SIG-M5 (cell line): Measurements from ENCODE around the gene SINHCAF.
"Not testable (repeated sequence)": the region's sequence is repeated elsewhere in the genome, so short reads cannot be mapped to it uniquely, and the experiment has no call there.

Experiments used
- DNase-seq: peaks from one replicate; lab custom pipeline; 2025; lab: John Stamatoyannopoulos, UW

The SINHCAF gene, protein sequence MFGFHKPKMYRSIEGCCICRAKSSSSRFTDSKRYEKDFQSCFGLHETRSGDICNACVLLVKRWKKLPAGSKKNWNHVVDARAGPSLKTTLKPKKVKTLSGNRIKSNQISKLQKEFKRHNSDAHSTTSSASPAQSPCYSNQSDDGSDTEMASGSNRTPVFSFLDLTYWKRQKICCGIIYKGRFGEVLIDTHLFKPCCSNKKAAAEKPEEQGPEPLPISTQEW

GRCh38 chr12:31325877-31326631 lies at the start of gene SINHCAF:
TSS of gene SINHCAF (minus strand) at chr12:31326150. CDS start at chr12:31298204, 27,946 bp downstream.
- DNase-seq: peak; percentile 93

GRCh38 chr12:31375422-31375821 lies 49.5 kb upstream of the SINHCAF start:
- DNase-seq: not testable (repeated sequence)

- DNase-seq: no peak
These were observed 45.3 kb upstream of the SINHCAF start for GRCh38 chr12:31371256-31371620.

GRCh38 chr12:31370531-31371255 lies 44.7 kb upstream of the SINHCAF start:
- DNase-seq: no peak

DNA sequence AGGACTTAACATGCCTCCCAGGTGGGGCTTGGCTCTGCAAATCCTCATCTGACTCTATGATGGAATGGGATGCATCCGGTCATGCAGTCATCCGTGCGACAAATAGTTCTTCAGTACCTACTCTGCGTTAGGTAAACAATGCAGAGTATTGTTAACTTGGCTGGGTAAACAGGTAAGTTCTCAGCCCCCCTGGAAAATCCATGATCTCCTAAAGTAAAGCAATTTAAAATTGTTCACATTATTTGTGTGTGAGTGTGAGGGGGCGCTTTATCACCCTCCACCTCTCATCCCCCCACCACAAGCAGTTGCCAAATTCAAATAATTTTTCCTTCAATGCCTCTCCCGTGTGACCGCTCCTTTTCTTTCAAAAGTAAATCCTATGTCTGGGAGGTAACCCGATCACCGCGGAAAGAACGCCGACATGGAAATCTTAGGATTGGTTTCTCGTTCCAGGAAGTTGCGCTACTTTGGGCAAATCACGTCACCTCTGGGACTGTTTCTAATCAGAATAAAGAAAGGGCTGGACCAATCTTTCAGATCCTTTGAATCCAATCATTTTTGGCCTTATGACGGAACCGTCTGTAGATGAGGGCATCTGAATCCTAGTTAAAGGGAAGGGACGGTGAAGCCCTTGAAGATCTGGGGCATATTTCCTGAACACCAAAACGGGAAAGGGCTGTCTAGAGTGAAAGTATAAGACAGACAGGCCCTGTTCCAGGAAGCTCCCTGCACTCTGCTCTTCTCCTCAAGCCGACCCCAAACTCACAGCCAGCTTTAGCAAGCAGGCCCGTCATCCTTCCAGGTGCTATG lies 44.0 kb upstream of the SINHCAF start:
- DNase-seq: no peak

GRCh38 chr12:31368666-31369361 lies 42.9 kb upstream of the SINHCAF start:
- no peak for DNase-seq

DNA sequence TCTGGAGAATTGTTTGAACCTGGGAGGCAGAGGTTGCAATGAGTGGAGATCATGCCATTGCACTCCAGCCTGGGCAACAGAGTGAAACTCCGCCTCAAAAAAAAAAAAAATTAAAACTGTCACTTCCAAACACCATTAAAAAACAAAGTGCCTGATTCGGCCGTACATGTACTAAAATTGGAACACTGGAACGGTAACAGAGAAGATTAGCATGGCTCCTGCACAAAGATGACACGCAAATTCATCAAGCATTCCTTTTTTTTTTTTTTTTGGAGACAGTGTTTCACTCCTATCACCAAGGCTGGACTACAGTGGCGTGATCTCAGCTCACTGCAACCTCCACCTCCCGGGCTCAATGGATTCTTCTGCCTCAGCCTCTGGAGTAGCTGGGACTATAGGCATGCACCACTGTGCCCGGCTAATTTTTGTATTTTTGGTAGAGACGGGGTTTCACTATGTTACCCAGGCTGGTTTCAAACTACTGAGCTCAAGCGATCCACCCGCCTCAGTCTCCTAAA lies 40.2 kb upstream of the SINHCAF start:
- DNase-seq: no peak

DNA sequence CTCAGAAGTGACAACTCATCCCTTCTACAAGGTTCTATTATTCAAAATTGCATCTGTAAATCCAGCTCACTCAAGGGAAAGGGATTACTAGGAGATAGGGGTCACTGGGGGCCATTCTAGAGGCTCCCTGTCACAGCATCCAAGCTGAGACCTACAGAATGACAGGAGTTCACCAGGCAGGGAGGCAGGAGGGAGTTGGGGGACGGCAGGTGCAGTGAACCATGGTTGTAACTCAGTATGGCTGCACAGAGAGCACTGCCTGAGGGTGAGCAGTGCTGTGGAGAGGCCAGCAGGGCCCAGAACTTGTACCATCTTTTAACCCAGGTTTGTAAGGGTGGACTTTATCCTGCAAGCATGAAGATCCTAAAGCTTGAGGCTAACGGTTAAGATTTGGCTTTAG lies 37.9 kb upstream of the SINHCAF start:
- no peak for DNase-seq

GRCh38 chr12:31363416-31363809 lies 37.5 kb upstream of the SINHCAF start:
- DNase-seq: no peak

DNA sequence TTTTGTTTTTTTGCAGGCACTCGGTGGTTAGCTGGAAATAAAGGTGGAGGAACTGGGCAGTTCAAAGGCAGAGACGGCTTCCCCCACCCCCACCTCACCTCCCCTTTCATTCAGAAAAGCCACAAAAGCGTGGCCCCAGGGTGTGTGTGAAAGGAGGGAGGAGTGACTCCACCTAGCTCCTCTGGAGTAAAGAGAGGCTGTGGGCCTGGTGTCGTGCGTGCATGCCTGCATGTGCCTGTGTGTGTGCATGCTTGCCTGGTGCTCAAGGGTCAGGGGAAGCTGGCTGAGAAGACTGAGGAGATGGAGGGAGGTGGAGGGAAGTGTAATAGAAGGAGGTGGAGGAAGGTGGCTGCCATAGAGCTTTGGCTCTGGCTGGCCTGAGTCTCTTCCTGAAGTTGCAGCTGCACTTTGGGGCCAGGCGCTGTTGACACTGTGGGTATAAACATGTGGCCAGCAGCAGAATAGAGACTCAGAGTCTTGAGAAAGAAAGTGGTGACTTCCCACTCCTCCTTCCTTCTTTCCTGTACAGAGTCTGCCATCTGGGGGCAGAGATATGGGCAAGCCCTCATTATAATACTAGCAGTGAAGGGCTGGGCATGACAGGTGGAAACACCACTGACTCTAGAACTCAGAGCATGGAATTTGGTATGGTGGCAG lies 36.9 kb upstream of the SINHCAF start:
- peak; percentile 24 for DNase-seq

DNA sequence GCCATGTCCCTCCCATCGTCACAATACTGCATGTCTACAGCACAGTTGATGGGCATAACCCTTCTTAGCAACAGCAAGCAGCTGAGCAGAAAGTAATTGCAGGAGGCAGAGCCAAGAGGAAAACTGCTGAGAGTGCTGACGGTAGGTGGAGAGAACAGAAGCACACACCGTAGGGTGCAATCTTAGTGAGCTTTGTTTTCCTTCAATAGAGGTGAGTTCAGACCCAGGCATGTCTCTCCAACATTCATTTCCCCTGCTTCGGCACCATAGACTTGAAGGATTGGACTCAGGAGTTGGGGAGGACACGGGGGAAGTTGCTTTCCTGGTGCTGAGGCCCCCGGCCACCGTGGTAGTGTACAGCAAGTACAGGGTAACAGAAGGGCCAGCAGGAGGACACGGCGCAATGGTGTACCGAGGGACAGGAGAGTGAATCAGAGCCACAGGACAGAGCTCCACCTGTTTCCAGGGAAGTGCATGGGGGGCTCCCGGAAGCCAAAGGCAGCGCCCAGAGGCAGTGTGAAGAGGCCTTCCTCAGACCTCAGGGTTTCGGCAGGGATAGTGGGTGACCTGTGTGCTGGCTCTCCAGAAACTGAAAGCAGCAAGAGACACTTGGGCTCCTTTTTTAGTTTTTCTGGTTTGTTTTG lies 36.3 kb upstream of the SINHCAF start:
- DNase-seq: no peak

DNA sequence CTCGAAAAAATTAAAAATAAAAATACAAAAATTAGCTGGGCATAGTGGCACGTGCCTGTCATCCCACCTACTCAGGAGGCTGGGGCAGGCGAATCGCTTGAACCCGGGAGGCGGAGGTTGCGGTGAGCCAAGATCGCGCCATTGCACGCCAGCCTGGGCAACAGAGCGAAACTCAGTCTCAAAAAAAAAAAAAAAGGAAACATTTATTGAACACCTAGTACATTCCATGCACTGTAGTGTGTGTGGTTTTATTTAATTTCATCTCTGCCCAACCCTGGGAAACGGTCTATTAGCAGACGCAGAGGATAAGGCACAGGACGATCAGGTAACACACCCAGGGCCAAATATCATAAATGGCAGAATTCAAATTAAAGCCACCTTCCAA lies 35.8 kb upstream of the SINHCAF start:
- DNase-seq: no peak

DNA sequence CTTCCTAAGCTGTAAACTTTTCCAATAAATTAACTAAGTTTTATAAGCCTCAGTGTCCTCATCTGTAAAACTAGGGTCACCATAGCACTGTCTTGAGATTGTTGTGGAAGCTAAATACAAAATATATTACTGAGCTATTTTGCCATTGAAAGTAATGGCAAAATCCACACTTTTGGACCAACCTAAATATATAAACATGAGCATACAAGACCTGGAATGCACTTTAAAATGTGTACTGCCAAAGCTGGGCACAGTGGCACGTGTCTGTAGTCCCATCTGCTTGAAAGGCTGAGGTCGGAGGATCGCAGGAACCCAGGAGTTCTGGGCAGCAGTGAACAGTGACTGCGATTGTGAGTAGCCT lies 29.8 kb upstream of the SINHCAF start:
- no peak for DNase-seq

- no peak for DNase-seq
These were observed 28.1 kb upstream of the SINHCAF start for GRCh38 chr12:31353750-31354708.

- no peak for DNase-seq
These were observed 20.3 kb upstream of the SINHCAF start for GRCh38 chr12:31346267-31346666.

- no peak for DNase-seq
These were observed 17.2 kb upstream of the SINHCAF start for GRCh38 chr12:31343139-31343538.

DNA sequence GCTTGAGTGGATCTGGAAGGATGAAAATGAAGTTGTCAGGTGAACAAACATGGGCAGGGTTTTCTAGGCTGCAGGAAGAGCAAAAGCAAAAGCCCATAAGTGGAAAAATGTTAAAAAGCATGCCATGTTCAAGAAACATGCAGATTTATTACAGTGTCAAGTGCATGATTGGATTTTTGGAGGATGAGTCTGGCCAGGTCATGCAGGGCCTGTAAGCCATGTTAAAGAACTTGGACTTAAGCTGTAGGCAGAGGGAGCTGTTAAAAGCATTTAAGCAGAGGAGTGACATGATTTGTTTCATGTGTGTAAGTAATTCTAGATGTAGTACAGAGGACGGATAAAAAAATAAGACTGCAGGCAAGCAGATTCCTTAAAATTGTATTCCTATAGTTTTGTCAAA lies 16.3 kb upstream of the SINHCAF start:
- no peak for DNase-seq

- no peak for DNase-seq
These were observed 14.1 kb upstream of the SINHCAF start for GRCh38 chr12:31339831-31340622.
